Measurements from ENCODE around the gene LBP.
A peak's percentile ranks its signal among the peaks of the same experiment; 100 is the strongest.
"Not testable (repeated sequence)": the region's sequence is repeated elsewhere in the genome, so short reads cannot be mapped to it uniquely, and the experiment has no call there.

LBP gene

DNA sequence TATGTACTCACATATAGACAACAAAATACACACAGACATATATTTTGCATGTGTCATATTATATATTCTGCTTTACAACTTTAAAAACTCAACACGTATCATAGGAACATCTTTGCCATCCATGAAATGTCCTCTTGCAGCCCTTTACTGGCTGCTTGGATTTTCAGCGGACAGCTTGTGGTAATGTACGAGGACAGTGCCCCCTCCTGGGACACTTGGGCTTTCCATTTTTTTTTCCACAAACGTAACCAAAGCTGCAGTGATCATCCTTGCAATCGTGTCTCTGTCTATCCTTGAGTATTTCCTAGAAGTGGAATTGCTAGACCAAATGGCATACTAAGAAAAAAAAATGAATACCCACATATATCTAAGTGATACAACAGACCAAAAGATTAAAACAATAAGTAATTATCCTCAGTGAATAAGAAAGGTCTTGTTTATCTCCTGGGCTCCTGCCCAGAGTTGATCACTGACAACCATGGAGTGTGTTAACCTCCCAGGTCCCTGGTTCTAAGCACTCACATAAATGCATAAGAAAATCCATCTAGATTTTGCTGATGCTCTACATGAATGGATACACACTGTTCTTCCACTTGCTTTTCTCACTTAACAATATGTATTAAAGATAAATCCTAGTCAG is 24.2 kb upstream of the LBP start:
- DNase-seq = peak; percentile 20

DNA sequence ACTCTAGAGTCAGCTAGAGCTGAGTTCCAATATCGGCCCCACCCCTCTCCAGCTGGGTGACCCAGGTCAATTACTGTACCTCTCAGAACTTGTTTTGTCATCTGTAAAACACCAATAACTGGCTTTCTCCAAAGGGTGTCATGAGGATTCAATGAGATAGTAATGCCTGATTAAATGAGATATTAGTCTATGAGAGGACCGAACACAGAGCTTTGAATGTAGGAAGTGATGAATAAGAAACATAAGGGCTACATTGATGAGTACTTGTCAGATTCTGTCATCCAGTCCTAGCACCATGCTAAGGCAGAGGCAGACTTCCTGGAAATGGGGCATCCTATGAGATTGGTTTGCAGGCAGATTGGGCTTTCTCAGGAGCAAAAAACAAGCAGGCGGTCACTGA is 22.1 kb upstream of the LBP start:
- no peak for DNase-seq

DNA sequence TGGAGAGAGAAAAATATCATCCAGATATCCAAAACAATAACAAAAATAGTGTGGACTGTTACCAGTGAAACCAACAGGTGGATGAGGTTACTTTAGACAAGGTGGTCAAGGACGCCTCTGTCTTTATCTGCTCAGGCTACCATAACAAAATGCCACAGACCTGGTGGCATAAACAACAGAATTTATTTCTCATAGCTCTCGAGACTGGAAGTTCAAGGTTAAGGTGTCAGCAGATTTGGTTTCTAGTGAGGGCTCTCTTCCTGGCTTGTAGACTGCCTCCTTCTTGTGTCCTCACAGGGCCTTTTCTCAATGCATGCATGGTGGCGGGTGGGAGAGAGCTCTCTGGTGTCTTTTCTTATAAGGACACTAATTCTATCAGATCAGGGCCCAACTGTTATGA is 21.1 kb upstream of the LBP start:
- DNase-seq = no peak

DNA sequence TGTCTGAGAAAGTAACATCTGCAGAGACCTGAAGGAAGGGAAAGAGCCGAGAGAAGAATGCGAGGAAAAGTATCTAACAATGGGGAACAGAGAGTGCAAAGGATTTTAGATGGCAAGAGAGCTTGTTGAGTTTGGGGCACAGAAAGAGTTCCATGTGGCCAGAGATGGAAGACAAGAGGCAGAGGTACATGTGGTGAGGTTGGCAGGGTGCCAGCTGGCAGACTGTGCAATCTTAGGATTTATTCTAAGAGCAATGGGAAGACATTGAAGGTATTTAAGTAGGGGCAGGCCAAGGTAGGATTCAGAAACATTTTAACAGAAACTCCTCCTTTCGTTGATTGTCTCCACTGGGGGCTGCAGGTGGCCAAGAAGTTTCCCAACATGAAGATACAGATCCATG is 20.4 kb upstream of the LBP start:
- DNase-seq = no peak

DNA sequence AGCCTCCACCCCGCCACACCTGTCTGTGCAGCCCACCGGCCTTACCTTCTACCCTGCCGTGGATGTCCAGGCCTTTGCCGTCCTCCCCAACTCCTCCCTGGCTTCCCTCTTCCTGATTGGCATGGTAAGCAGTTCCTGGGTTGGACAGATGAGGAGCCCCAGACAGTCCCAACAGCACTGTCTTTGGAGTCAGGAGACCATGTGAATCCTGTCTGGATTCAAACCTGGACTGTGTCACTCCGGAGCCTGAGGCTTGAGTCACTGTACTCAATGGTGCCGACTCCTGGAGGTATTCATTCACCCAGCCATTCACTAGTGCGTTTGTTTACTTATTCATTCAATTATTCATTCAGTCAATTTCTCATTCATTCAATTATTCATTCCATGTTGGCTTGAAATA is 20.0 kb upstream of the LBP start:
- DNase-seq = no peak

DNA sequence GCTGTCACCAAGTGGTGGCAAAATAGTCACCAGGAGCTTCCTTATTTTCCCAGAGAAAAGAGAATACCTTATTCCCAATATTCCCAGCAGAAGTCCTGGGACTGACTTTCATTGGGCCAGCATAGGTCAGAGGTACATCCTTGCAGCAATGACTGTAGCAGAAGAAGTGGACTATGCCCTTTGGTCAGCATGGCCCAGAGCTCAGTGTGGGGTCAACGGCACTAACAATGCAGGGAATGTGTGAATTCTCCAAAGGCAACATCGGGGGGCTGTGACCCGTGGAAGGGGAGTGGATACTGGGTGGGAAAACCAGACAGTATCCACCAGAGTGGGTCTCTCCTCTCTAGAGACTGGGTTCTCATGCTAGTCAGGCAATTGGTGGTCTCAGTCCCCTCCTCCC is 15.6 kb upstream of the LBP start:
- DNase-seq = no peak

DNA sequence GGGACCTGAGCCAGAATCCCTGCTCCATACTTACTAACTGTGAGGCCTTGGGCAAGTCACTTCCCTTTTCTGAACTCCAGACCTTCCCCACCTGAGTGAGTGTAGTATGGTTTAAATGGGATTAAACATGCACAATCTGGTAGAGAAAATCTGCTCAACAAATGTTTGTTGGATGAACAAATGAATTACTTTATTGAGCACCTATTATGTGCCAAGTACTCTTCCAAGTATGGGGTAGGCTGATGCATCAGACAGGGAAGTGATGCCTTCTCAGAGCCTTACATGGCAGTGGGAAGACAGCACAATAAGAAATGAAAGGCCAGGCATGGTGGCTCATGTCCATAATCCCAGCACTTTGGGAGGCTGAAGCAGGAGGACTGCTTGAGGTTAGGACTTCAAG is 15.0 kb upstream of the LBP start:
- DNase-seq = no peak

DNA sequence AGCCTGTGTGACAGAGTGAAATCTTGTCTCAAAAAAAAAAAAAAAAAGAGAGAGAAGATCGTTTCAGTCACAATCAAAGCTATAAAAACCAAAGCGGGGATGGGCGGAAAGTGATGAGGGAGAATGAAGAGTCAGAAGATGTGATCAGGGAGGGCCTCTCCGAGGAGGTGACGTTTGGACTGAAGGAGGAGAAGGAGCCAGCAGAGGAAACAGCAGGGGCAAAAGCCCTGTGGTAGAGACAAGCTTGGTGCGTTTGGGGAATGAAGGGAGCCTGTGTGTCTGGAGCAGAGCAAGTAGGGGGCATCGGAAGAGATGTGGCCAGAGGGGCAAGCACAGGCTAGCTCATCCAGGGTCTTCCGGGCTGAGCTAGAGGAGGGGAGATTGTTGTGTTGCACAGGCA is 14.5 kb upstream of the LBP start:
- no peak for DNase-seq

DNA sequence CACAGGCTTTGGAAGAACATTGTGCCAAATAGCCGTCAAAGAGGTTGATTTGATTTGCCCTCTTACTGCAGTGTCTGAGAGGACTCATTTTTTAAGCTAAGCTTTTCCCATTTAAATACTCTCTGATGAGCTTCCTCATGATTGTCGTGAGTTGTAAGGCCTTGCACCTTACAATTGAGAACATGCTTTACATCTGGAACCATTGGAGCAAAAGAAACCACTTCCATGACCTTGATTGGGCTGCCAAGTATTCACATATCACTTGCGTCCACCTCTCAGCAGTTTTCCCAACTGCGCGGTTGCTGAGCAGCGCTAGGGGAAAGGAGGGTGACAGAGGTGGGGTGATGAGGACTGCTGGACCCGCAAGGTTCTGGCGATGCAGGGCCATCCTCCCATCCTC is 12.3 kb upstream of the LBP start:
- no peak for DNase-seq

DNA sequence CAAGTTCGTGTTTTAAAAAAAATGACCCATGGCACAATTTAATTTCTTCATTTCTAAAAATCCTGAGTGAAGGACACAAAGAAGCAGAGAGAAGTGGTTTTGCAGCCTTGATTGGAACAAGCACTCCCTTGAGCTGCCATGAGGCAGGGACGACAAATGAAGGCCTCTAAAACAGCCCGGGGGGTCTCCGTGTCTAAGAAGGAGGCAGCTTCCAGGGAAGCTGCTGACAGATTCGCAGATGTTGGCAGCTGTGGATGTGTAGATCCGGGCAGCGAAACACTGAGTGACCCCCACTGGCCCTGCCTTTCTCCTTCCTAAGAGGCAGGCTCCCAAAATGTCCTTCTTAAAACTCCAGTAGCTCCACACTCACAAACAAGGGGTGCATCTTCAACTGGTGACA is 9.6 kb upstream of the LBP start:
- DNase-seq = no peak

DNA sequence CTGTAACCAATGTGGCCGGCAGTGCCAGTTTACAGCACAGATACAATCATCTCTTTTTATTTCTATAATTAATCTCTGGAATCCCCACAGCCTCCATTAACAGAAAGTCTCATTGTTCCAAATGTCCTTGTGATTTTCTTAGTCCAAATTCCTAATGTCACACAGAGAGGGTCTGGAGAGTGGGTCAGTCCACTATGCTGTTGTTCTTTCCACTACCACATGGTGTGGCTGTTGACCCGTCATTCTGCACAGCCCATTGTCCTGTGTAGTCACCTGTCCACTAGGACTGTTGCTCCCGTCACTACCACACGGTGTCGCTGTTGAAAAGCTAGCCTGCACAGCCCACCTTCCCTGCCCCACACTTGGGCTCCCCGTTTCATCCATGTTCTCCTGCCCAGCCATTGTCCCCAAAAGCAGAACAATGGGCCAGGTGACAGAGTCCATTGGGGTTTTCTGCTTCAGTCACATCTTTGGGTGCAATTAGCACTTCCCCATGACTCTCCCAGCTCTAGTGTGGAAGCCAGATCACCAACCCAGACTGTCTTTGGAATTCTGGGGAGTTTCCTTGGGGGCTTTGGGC is 8.6 kb upstream of the LBP start:
- DNase-seq = no peak

DNA sequence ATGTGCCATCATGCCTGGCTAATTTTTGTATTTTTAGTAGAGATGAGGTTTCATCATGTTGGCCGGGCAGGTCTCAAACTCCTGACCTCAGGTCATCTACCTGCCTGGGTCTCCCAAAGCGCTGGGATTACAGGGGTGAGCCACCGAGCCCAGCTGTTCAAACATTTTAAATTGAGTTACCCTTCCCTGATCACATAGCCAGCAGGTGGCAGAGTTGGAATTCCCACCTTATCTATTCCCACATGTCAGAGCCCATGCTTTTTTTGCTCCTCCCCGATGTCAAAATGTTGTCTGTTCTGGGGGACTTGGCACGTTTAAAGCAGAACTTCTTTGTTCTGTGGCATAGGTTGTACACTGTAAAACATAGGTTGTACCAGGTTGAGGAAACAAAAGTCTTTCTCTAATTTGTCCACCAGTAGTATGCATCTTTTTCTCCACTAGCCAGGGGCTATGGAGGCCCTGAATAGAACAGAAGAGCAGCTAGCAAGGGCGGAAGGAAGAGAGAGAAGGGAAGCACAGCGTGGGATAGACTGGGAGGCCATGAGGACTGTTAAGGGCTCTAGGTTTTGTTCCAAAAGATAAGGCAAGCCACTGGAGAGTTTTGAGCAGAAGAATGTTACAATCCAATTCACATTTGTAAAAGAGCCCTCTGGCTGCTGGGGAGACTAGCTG is 7.3 kb upstream of the LBP start:
- no peak for DNase-seq

DNA sequence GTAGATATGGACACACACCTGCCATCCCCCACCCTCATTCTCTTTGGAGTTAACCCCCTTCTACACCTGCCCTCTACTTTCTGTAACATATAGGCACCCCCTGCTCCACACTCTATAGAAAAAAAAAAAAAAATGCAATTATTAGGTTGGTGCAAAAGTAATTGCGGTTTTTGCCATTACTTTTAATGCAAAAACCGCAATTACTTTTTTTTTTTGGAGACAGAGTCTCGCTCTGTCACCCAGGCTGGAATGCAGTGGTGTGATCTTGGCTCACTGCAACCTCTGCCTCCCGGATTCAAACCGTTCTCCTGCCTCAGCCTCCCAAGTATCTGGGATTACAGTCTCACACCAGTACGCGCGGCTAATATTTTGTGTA is 6.8 kb upstream of the LBP start:
- DNase-seq = not testable (repeated sequence)

DNA sequence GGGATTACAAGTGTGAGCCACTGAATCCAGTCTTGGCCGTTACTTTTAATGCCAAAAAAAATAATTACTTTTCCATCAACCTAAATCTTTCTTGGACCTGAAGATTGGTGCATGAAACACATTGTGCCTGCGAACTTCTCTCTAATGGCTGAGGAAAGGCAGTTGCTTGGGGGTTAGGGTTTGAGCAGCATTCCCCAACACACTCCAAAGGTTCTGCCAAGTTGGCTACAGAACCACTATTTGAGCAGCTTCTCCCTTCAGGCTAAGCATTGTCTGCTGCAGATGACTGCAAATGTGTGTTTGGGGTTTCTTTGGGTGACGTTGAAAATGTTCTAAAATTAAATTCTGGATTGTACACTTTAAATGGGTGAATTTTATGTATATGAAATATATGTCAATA is 6.3 kb upstream of the LBP start:
- DNase-seq = no peak

DNA sequence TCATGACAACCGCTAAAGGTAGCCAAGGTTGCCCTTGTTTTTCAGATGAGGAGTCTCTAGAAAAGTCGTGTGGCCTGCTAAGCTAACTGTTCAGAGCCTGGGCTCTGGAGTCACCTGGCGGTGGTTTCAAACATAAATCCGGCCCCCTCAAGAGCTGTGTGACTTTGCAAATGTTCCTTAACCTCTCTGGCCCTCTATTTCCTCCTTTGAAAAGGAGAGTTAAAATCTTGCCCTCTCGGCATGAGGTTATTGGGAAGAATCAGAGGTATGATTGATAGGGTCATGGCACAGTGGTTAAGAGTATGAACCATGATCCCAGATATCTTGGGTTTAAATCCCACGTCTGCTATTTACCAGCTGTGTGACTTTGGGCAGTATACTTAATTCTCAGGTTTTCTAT is 5.6 kb upstream of the LBP start:
- no peak for DNase-seq

DNA sequence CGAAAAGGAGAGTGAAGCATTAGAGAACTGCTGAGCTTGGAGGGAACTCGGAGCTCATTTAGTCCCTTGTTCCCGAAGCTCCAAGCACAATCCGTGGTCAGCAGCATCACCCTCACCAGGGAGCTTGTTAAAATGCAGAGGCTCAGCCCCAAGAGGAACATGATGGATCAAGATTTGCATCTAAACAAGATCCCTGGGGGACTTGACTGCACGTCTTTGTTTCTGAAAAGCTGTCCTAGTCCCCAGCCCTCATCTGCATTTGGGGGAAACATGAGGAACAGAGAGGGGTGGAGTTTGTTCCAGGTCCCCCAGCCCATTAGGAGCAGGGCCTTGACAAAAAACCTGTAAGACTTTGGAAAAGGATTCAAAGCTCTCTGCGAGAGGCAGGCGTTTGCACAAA is 4.1 kb upstream of the LBP start:
- no peak for DNase-seq

DNA sequence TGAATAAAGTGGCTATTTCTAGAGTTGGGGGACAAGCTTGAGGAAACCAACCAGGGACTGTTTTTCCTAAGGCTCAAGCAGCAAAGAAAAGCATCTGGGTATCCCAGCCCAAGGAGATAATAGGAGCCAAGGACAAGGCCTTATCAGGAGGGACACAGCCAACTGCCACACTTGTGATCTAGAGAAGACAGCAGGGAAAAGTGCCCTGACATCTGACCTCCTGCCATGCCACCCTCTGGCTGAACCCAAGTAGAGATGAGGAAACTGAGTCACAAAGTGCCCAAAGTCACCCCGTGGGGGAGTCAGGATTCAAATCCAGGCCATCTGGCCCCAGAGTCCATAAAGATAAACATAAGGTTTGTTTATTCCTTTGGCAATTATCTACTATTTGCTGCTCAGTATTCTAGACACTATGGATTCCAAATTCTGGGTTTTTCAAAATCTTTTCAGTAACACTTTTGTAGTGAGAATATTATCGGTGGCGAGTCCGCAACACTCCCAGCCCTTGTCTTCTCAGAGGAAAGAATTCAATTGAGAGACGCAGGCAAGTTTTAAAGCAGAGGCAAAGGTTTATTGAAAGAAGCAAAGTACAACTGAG is 3.5 kb upstream of the LBP start:
- no peak for DNase-seq

DNA sequence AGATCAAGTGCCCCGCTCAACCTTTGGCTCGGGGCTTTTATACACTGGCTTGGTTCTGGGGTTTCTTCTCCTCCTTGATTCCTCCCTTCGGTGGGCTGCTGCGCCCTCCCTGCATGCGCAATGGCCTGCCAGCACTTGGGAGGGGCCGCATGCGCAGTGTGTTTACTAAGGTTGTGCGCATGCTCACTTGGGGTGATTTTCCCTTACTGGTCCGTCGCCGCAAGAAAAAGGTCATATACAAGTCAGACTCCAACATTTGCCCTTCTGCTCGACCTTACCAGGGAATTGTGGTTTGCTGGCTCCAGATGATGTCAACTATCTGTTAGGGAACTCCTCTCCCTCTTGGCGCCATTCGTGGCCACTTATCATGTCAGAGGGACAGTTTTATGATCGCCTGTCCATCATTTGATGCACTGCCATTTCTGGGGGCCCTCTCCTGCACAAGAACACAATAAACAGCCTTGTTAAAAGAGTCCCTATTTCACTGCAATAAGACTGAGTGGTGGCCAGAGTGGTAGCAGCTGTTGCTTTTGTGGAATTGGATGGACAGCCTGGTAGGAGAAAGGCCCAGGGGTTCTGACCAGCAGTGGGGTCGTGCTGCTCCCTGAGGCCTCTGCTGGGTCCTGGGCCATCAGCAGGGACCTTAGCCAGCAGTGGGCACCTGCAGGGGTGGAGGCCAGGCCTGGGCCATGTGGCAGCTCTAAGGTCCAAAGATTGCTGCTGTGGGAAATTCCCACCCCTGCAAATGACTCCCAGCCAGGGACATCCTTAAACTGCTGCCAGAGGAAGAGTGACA is 2.8 kb upstream of the LBP start:
- no peak for DNase-seq

DNA sequence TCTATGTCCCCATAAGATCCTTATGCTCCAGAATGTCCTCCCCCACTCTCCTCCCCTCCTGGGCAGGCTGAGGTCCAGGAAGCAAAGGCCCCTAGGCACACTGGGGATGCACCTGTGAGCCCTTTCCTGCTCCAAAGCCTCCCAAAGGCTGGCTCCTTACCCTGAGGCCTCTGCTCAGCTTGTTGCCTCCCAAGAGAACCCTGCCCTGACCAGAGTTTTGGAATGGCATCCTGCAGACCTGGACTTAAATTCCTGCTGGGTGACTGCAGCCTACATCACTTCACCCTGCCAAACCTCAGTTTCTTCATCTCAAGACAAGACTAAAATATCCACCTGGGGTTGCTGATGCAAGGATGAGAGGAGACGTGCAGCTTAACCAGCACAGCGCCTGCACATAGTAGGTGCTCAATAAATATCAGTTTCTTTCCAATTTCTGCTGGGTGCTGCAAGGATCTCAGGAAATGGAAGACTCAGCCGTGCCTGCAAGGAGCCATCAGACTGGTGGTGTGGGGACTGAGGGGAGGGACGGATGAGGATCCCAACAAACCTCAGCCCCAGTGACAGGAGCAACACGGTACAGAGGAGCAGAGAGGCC is 2.1 kb upstream of the LBP start:
- no peak for DNase-seq

DNA sequence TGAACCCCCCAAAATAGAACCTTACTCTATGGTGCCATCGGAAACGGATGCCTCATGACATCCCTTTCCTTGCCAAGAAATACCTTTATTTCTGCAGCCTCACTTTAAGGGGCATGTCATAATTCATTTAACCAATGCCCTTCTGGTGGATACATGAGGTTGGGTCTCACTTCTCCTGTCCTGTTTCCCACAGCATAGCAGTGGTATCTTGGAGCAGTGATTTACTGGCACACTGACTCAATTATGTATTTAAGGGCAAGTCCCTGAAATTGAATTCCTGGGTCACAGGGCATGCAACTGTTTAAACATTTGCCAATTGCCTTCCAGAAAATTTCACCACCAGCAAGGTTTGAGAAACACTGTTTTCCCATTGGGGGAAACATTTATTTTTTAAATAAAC is 639 bp upstream of the LBP start:
- DNase-seq = no peak

DNA sequence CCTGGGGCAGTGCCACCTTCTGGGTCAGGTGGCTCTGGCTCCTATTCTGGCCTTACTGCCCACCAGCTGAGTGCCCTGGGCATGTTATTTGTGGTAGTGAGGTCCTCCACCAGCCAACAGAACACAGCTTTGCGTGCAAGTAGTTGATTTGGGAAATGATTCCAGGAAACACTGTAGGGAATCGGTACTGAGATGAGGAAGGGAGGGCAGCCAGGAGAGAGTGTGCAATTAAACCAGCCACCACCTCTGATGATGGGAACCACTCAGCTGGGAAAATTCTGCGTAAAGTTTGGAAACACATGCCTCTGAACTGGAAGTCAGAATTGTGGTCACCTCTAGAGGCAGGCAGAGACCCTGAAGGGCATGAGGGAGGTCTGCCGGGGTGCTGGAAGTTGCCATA is 459 bp downstream of the LBP start:
- no peak for DNase-seq

DNA sequence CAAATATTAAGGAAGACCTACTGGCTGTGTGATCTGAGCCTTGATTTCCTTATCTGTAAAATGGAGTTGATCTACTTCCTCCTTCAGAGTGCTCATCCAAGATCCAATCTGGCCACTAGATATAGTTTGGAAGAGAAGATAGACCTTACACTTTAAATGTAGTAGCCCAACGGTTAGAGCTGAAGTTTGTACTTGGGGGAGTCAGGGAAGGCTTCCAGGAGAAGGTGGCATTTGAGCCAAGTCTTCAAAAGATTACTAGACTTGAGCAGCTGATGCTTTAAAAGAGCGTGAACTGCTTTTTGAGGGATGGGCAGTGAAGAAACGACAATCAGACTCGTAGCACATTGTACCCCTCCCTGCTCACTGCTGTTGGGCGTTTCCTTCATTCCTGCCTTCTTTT is 3.6 kb downstream of the LBP start:
- DNase-seq = no peak

Data from DMS 273 treated with DMSO at 0.1 percent for 48 hours (cell line).